DMS 273 (cell line): Measurements from ENCODE around the gene PIEZO2.
A peak's percentile ranks its signal among the peaks of the same experiment; 100 is the strongest.

Experiments
- DNase-seq: peaks from one replicate; lab custom pipeline; 2025; ENCODE audit not compliant: unreplicated experiment; lab: John Stamatoyannopoulos, UW

PIEZO2 gene

DNA sequence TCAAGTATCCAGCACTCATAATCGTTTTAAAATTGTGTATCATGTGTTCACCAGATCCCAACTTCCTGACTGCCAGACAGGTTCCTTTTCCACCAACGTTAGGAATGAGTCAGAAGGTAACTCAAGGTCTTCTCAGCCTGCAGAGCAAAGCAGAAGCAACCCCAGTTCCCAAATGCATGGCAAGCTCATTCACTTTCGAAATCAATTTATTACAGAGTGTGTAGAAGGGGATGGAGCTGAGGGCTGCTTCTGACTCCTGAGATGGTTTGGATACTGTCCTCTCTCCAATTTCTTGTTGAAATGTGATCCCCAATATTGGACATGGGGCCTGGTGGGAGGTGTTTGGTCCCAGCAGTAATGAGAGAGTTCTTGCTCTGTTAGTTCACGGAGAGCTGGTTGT, 114.5 kb downstream of the PIEZO2 start:
- DNase-seq = no peak

- DNase-seq = no peak
Measured at GRCh38 chr18:11033503-11033902, 115.9 kb downstream of the PIEZO2 start.

- DNase-seq = no peak
Measured at GRCh38 chr18:11031966-11032365, 117.4 kb downstream of the PIEZO2 start.

- no peak for DNase-seq
Measured at GRCh38 chr18:11029021-11029420, 120.3 kb downstream of the PIEZO2 start.

- no peak for DNase-seq
Measured at GRCh38 chr18:11027862-11028261, 121.5 kb downstream of the PIEZO2 start.

- no peak for DNase-seq
Measured at GRCh38 chr18:11025671-11026070, 123.7 kb downstream of the PIEZO2 start.

GRCh38 chr18:11024928-11025669, 124.3 kb downstream of the PIEZO2 start:
- no peak for DNase-seq

GRCh38 chr18:11021477-11021876, 127.9 kb downstream of the PIEZO2 start:
- no peak for DNase-seq

GRCh38 chr18:11020877-11021414, 128.4 kb downstream of the PIEZO2 start:
- DNase-seq = no peak

DNA sequence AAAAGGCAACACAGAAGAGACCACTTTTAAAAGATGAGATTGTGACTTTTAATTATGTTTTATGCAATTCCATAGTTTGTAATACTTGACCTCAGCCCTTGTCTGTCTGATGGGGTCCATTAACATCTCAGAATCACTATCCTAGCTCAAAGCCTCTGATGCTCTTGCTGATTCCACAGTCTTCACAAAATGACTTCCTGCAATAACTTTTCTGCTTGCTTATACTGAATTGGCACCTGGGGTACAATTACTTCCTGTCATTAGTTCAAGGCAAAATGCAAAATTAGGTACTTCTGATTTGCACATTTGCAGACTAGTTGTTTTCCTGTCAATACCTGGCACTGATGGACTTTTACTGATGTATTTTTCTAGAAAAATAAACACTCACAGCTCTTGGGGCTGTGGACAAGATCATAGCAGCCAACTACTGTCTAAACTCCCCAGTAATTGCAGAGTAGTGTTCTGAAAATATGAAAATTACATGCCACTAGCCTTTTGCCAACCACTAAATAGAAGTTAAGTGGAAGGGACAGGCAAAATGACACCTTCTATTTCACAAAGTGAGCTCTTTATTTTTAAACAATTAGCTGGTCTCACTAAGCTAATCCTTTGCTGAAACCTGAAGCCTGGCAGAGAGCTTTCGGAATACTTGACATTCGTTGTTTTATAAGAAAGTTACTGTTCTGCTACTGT, 129.1 kb downstream of the PIEZO2 start:
- DNase-seq = no peak

DNA sequence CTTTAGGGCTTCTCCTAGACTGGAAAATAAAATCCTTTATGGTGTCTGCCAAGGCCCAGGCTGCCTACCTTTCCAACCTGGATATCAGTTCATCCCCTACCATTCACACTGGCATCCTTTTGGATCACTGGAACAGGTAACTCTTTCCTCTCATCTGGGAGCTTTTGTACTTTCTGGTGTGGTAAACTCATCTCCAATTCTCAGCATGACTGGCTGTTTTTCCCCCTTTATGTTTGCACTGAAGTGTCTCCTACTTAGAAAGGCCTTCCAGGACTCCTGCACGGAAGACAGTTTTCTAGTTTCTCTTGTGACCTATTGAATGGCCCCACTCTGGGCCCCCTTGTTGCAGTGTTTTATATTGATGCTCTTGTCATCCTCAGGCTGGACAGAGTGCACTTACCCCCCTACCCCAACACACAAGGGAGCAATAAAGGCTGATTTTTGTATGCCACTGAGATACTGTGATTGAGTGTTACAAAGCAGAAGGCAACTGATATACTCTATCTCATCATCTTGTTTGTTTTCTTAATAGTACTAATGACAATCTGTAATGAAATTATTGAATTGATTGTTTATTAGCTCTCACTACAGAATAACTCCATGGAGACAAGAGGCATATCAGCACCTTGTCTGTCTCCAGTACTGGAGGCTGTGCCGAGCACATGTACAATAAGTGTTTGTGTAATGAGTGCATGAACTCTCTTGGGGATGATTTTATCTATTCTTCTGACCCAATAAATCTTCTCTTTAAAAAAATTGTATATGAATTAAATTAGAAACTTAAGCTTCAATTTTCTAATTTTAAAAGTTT, 129.9 kb downstream of the PIEZO2 start:
- no peak for DNase-seq

- DNase-seq = no peak
Measured at GRCh38 chr18:11009869-11010268, 139.5 kb downstream of the PIEZO2 start.

GRCh38 chr18:11009147-11009546, 140.2 kb downstream of the PIEZO2 start:
- no peak for DNase-seq

DNA sequence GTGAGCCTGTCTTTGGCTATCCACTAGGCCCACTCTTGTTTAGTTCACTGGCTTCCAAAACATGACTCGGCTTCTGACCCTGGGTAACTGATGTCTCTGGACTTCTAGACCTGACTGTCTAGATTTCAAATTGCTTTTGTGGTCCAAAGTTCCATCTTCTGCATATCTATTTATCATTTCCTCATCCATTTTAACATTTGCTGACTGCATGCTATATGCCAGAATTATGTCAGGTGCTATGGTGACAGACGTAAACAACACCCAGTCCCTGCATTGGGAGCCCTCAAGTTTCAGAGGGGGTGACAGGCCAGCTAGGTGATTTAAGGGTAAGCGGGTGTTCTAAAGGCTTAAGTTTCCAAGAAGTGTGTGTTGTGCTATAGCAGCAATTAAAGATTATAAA, 140.9 kb downstream of the PIEZO2 start:
- peak; percentile 10 for DNase-seq

GRCh38 chr18:11005528-11005927, 143.8 kb downstream of the PIEZO2 start:
- DNase-seq = peak; percentile 73

GRCh38 chr18:11004951-11005350, 144.4 kb downstream of the PIEZO2 start:
- peak; percentile 74 for DNase-seq

DNA sequence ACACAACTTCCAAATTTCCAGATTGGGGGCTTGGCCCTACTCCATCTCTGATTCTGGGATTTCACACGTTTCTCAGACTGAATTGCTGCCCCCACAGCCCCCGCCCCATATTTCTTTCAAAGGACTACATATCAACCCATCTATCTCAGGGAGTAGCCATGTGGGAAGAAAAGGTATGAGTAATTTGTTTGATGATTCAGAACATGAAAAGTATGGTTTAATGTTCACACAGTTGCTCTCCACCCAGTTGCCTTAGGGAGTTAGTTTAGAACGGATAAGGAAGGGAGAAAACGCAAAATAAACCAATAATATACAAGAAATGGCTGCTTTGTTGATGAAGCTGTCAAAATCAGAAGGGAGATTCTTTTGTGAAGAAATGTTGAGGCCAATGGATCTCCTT, 145.1 kb downstream of the PIEZO2 start:
- DNase-seq = no peak

DNA sequence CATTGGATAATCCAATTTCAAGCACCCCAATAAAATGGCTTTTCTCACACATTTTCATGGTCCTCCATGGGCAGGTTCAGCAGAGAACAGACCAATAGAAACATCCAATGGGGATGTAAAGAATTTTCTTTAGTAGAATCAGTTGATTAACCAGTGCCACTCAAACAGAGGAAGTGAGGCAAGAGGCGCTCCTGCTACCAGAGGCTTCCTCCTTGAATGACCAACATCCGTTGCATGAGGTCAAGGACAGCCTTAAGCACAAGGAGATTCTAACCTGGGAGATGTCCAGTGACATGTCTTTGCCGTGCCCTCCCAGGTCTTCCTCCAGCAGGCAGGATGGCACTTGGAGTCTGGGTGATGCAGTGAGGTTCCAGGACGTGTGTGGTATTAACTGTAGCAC, 146.6 kb downstream of the PIEZO2 start:
- DNase-seq = no peak

GRCh38 chr18:11002277-11002676, 147.1 kb downstream of the PIEZO2 start:
- DNase-seq = no peak

GRCh38 chr18:11000071-11000470, 149.3 kb downstream of the PIEZO2 start:
- DNase-seq = no peak

DNA sequence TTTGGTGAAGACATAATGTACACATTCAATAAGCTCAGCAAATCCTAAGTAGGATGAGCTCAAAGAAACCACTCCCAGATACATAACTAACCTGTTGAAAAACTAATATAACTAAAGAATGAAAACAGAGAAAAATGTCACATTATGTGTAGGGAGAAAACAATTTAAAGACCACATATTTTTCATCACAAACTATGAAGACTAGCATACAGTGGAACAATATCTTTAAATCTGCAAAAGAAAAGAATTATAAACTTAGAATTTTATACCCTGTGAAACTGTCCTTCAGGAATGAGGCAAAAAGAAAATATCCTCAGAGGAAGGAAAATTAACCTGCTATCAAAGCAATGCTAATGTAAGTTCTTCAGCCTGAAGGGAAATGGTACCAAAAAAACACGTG, 151.5 kb downstream of the PIEZO2 start:
- no peak for DNase-seq

DNA sequence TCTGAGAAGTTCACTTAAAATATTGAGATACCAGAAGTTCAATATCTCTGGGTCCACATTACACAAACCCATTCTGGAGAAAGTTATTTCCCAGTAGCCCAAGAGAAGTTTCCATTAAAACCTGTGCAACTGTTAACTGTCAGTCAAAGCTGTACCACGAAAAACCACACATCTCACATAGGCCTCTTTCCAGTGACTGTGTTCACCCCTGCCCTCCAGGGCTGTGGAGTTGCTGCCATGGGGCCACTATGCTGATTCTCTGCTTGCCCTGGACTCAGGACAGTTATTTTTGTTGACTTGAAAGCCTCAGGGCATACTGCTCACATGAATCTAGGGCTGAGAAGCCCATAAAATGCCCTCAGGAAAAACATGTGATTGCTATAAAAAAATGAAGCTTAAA, 153.8 kb downstream of the PIEZO2 start:
- no peak for DNase-seq
